GM18909 (cell line): ENCODE data around the gene BBLN.
"Not testable (repeated sequence)": the region's sequence is repeated elsewhere in the genome, so short reads cannot be mapped to it uniquely, and the experiment has no call there.

Experiments used
- ATAC-seq: cut with Tn5 transposase; IDR thresholded peaks from one replicate; pipeline ENCODE4 v1.9.1; 2021; ENCODE audit warnings: mild to moderate bottlenecking; ENCODE audit not compliant: unreplicated experiment, poor library complexity

Gene BBLN

GRCh38 chr9:128160603-128160987 lies 530 bp downstream of the BBLN start:
- no peak for ATAC-seq

GRCh38 chr9:128161215-128161902 lies 1.3 kb downstream of the BBLN start:
- no peak for ATAC-seq

- ATAC-seq, result no peak
Observed at GRCh38 chr9:128162215-128163026, 2.4 kb downstream of the BBLN start.

- ATAC-seq, result no peak
Observed at GRCh38 chr9:128163027-128163515, 3.0 kb downstream of the BBLN start.

- no peak for ATAC-seq
Observed at GRCh38 chr9:128163523-128164306, 3.6 kb downstream of the BBLN start.

GRCh38 chr9:128164307-128164885 lies 4.3 kb downstream of the BBLN start:
- no peak for ATAC-seq

GRCh38 chr9:128166169-128166568 lies 6.1 kb downstream of the BBLN start:
- ATAC-seq, result no peak

- no peak for ATAC-seq
Observed at GRCh38 chr9:128167209-128167608, 7.1 kb downstream of the BBLN start.

GRCh38 chr9:128168731-128169308 lies 8.8 kb downstream of the BBLN start:
- no peak for ATAC-seq

- no peak for ATAC-seq
Observed at GRCh38 chr9:128169492-128169891, 9.4 kb downstream of the BBLN start.

- ATAC-seq, result no peak
Observed at GRCh38 chr9:128169925-128170324, 9.9 kb downstream of the BBLN start.

- ATAC-seq, result no peak
Observed at GRCh38 chr9:128174062-128174461, 14.0 kb downstream of the BBLN start.

- ATAC-seq, result no peak
Observed at GRCh38 chr9:128175102-128175563, 15.1 kb downstream of the BBLN start.

- no peak for ATAC-seq
Observed at GRCh38 chr9:128175726-128176125, 15.7 kb downstream of the BBLN start.

GRCh38 chr9:128178806-128179431 lies 18.9 kb downstream of the BBLN start:
- ATAC-seq, result no peak

- no peak for ATAC-seq
Observed at GRCh38 chr9:128180001-128180400, 19.9 kb downstream of the BBLN start.

- no peak for ATAC-seq
Observed at GRCh38 chr9:128180447-128180846, 20.4 kb downstream of the BBLN start.

GRCh38 chr9:128181480-128181879 lies 21.4 kb downstream of the BBLN start:
- ATAC-seq, result not testable (repeated sequence)

- ATAC-seq, result no peak
Observed at GRCh38 chr9:128182893-128183588, 23.0 kb downstream of the BBLN start.
